Suprapubic skin (tissue), 3 donors: ENCODE measurements around the gene FMNL1.

Experiments
- POLR2AphosphoS5 ChIP-seq, 3 donors: sonication (generic); formaldehyde crosslinking; IDR thresholded peaks; one replicate each; pipeline ENCODE4 v1.6.1; 2017; ENCODE audit warnings: antibody characterized with exemption in 3 of 3
- TF ChIP-seq, protein P1 (sequence below), 2 donors: fragments of 200-600 bp in 1 of 2; fragments of 450-650 bp in 1 of 2; sonication (generic) in 1 of 2; IDR thresholded peaks; one replicate each; pipeline ENCODE4 v1.5.1; 2016 to 2019; ENCODE audit warnings: antibody characterized with exemption in 2 of 2, mild to moderate bottlenecking in 1 of 2, moderate library complexity in 1 of 2

DNA sequence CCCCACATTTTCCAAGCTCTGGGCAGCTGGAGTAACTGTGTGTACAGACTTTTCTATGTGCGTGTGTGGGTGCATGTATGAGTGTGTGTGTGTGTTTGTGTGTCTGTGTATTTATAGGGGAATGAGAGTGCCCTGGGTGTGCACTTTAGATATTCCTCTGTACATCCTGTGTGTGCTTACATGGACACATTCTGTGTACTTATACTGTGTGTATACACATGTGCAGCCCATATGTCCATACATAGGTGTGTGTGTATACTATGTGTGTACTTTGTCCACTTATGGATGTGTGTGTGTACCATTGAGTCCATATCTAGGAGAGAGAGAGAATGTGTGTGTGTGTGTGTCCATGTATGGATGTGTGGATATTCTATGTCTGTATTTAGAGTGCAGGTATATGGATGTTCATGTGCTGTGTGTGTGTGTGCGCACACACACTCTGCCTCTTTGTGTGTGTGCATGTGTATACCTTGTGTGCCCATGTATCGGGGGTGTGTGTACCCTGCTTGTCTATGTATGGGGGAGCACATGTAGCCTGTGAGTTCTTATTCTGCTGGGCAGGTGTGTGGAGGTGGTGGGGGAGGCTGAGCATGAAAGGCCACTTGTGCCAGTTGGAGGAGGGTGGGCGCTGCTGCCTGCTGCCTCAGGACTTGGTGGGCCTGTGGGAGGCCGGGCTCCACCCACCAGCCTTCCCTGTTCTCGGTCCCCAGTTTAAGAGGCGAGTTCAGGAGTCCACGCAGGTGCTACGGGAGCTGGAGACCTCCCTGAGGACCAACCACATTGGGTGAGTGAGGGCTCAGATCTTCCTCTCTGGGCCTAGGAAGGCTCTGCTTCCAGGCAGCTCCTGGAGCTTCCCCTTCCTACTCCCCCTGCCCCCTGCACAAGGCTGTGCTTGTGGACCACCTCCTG, 11.1 kb downstream of the FMNL1 start:
- TF ChIP-seq POLR2AphosphoS5 (IDR thresholded peaks at IDR 0.05) = no peak
- TF ChIP-seq, protein P1, sequence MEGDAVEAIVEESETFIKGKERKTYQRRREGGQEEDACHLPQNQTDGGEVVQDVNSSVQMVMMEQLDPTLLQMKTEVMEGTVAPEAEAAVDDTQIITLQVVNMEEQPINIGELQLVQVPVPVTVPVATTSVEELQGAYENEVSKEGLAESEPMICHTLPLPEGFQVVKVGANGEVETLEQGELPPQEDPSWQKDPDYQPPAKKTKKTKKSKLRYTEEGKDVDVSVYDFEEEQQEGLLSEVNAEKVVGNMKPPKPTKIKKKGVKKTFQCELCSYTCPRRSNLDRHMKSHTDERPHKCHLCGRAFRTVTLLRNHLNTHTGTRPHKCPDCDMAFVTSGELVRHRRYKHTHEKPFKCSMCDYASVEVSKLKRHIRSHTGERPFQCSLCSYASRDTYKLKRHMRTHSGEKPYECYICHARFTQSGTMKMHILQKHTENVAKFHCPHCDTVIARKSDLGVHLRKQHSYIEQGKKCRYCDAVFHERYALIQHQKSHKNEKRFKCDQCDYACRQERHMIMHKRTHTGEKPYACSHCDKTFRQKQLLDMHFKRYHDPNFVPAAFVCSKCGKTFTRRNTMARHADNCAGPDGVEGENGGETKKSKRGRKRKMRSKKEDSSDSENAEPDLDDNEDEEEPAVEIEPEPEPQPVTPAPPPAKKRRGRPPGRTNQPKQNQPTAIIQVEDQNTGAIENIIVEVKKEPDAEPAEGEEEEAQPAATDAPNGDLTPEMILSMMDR (IDR thresholded peaks at IDR 0.05) = no peak
